HFFc6 (cell line): ENCODE measurements around the gene CDY2B. TPM values are rescaled to one million over a fixed set of nuclear protein-coding genes. Genes with fewer than 3 reads are reported as not detected.

ENCODE experiments used
- total RNA-seq, 6 experiments: library from RNA; stranded (reverse); fragmentation: NEBNext Ultra II Directional; extraction: Animal tissue kit (Norgen Biotek cat#: 25700); gene quantifications; 2 replicates in 1 of 6; 3 replicates in 5 of 6; pipeline ENCODE4 v1.2.3, GENCODE V29; 2021

The CDY2B gene
- total RNA-seq, 6 experiments from 2014 or later = not detected

Other genes starting within 250 kb of the CDY2B start
- not detected for gene CDY2A, start 145.6 kb upstream of the CDY2B start, total RNA-seq